Left lung (tissue), 10 donors: ENCODE results near the gene FAM185A. TPM values are rescaled to one million over a fixed set of nuclear protein-coding genes. Genes with fewer than 3 reads are reported as not detected.

Experiments used
- ATAC-seq: fragments of 200-7000 bp; cut with Tn5 transposase; one replicate; pipeline ENCODE4 v1.9.1; 2020; ENCODE audit warnings: moderate library complexity
- DNase-seq, 4 donors: peaks; one replicate each; pipeline ENCODE4 v3.0.0-alpha.2; 2013 to 2020
- H3K27ac ChIP-seq, 2 donors: fragments of 200-600 bp; sonication (generic) in 1 of 2; one replicate each; pipeline versions ENCODE4 v1.5.0 to v1.8.0; 2020 to 2021
- H3K27me3 ChIP-seq, 2 donors: fragments of 200-600 bp; sonication (generic) in 1 of 2; one replicate each; pipeline versions ENCODE4 v1.5.0 to v1.8.0; 2020 to 2021
- H3K36me3 ChIP-seq, 2 donors: fragments of 200-600 bp; sonication (generic) in 1 of 2; one replicate each; pipeline versions ENCODE4 v1.5.0 to v1.8.0; 2020 to 2021
- H3K4me1 ChIP-seq, 2 donors: fragments of 200-600 bp; one replicate each; pipeline ENCODE4 v1.8.0; 2021
- H3K4me3 ChIP-seq, 2 donors: fragments of 200-600 bp; sonication (generic) in 1 of 2; one replicate each; pipeline versions ENCODE4 v1.5.0 to v1.8.0; 2020 to 2021; ENCODE audit warnings: mild to moderate bottlenecking in 1 of 2
- H3K9me3 ChIP-seq, 2 donors: fragments of 200-600 bp; sonication (generic) in 1 of 2; one replicate each; pipeline versions ENCODE4 v1.5.0 to v1.8.0; 2020 to 2021
- intact Hi-C, 2 donors: fragments of 100-400 bp; cut with DNase I; formaldehyde crosslinking; loops; one replicate each; pipeline versions ENCODE4 v1.11.2 to v1.14.2; 2022
- polyA plus RNA-seq, 6 donors: library from polyadenylated mRNA; unstranded; fragments of 120-200 nt; gene quantifications; one replicate each; pipeline ENCODE4 v1.2.1, GENCODE V29; 2013; ENCODE audit not compliant: insufficient read length in 6 of 6
- total RNA-seq, 2 donors: library from RNA; stranded (reverse); fragmentation: NEBNext Ultra II Directional; extraction: Animal tissue kit (Norgen Biotek cat#: 25700); gene quantifications; one replicate each; pipeline ENCODE4 v1.2.1, GENCODE V29; 2021
- TF ChIP-seq, protein P1 (sequence below), 2 donors: fragments of 200-600 bp; sonication (generic) in 1 of 2; IDR thresholded peaks; one replicate each; pipeline versions ENCODE4 v1.5.0 to v1.8.0; 2021; ENCODE audit warnings: antibody characterized with exemption in 2 of 2
- donor health status: DM: no; HTN: yes; CAD: no.
- donor health status: DM: no; HTN: no; CAD: no.

FAM185A gene
- total and polyA plus RNA-seq, 8 donors: 7.1 to 15.1 (median 12.2) TPM

DNA sequence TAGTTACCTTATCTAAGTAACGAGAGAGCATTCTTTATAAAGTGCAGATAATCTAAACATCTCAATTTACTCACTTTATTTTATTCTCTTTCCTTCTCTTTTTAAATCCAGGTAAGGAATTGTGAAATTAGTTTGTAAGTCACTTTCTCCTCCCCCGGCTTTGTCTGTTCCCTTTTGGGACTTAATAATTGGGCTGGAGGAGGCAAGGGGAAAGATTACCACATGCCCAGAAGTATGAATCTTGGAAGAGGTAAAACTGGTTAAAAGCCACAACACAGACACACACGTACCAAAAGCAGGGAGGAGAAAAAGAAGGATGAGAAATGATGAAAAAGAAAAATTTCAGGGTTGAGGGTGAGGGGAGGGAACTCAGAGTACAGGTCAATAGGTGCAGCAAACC is 100.7 kb downstream of the FAM185A start:
- Histone ChIP-seq H3K27ac (no peak overlapping the region), H3K27me3 (no peaks in the 10 kb centered on the region), H3K9me3 (no peaks in the 10 kb centered on the region), H3K36me3 (no peaks in the 10 kb centered on the region), H3K4me3 (no peak overlapping the region), H3K4me1 (no peaks in the 10 kb centered on the region)
- DNase-seq (no peak), ATAC-seq (no peak)
- intact Hi-C loops: no loop called here
- TF ChIP-seq, protein P1, sequence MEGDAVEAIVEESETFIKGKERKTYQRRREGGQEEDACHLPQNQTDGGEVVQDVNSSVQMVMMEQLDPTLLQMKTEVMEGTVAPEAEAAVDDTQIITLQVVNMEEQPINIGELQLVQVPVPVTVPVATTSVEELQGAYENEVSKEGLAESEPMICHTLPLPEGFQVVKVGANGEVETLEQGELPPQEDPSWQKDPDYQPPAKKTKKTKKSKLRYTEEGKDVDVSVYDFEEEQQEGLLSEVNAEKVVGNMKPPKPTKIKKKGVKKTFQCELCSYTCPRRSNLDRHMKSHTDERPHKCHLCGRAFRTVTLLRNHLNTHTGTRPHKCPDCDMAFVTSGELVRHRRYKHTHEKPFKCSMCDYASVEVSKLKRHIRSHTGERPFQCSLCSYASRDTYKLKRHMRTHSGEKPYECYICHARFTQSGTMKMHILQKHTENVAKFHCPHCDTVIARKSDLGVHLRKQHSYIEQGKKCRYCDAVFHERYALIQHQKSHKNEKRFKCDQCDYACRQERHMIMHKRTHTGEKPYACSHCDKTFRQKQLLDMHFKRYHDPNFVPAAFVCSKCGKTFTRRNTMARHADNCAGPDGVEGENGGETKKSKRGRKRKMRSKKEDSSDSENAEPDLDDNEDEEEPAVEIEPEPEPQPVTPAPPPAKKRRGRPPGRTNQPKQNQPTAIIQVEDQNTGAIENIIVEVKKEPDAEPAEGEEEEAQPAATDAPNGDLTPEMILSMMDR (IDR thresholded peaks at IDR 0.05): no peak

DNA sequence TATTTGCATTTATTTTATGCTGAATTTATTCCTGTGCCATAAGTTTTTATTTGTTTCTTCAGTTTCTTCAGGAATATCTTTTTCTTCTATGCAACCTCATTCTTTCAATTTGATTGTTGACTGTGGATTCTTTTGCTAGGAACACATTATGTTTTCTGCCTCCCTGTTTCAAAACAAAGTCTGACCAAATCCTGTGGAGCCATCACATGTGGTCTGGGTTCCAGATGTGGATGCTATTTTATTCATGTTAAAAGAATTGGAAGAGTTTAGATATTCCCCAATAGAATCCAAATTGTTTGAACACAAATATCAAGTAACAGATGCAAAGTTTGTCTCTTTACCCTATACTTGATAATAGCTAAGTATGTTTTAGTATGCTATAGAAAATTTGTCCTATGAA is 107.2 kb downstream of the FAM185A start:
- no peaks in the 10 kb centered on the region for H3K9me3 ChIP-seq
- DNase-seq (no peak), ATAC-seq (no peak)
- H3K36me3 ChIP-seq: no peaks in the 10 kb centered on the region
- no peaks in the 10 kb centered on the region for H3K4me1 ChIP-seq
- intact Hi-C loops: no loop called here
- TF ChIP-seq, protein P1 (IDR thresholded peaks at IDR 0.05): no peak
- no peak overlapping the region for H3K27ac ChIP-seq
- no peaks in the 10 kb centered on the region for H3K27me3 ChIP-seq
- no peak overlapping the region for H3K4me3 ChIP-seq

Other genes starting within 250 kb of the FAM185A start
- 10 to 100 TPM; 18.1 to 18.5 TPM for gene RASA4B, start 231.2 kb upstream of the FAM185A start, total RNA-seq
- 1 to 10 TPM; 3.0 to 8.8 (median 4.9) TPM for gene RASA4B, start 231.2 kb upstream of the FAM185A start, polyA plus RNA-seq
- 10 to 100 TPM; 12.7 to 22.0 TPM for gene UPK3BL2, start 205.3 kb upstream of the FAM185A start, total RNA-seq
- 10 to 100 TPM; 11.7 to 22.9 (median 13.7) TPM for gene UPK3BL2, start 205.3 kb upstream of the FAM185A start, polyA plus RNA-seq
- not detected for gene SPDYE2, start 197.8 kb upstream of the FAM185A start, total RNA-seq
- gene SPDYE2, start 197.8 kb upstream of the FAM185A start, polyA plus RNA-seq: 10 to 100 TPM in 3 of 6 donors, 1 to 10 TPM in 3; 6.2 to 15.0 (median 10.4) TPM
- gene POLR2J3, start 176.4 kb upstream of the FAM185A start, total RNA-seq: 10 to 100 TPM; 21.6 to 43.4 TPM
- 100 to 1,000 TPM in 3 of 6 donors, 10 to 100 TPM in 3; 51.6 to 108 (median 95.7) TPM for gene POLR2J3, start 176.4 kb upstream of the FAM185A start, polyA plus RNA-seq
- gene RASA4, start 132.2 kb upstream of the FAM185A start, total RNA-seq: 10 to 100 TPM; 22.9 to 43.2 TPM
- 10 to 100 TPM; 16.5 to 34.7 (median 29.3) TPM for gene RASA4, start 132.2 kb upstream of the FAM185A start, polyA plus RNA-seq
- 10 to 100 TPM; 15.7 to 18.2 TPM for gene UPK3BL1, start 106.2 kb upstream of the FAM185A start, total RNA-seq
- gene UPK3BL1, start 106.2 kb upstream of the FAM185A start, polyA plus RNA-seq: 10 to 100 TPM in 5 of 6 donors, 1 to 10 TPM in 1; 7.5 to 38.4 (median 25.3) TPM
- not detected for gene SPDYE2B, start 98.7 kb upstream of the FAM185A start, total RNA-seq
- 1 to 10 TPM; 2.2 to 4.7 (median 2.7) TPM for gene SPDYE2B, start 98.7 kb upstream of the FAM185A start, polyA plus RNA-seq
- 10 to 100 TPM in 1 of 2 donors, 1 to 10 TPM in 1; 9.5 to 15.0 TPM for gene POLR2J2, start 77.3 kb upstream of the FAM185A start, total RNA-seq
- 1 to 10 TPM; 2.1 to 6.0 (median 3.1) TPM for gene POLR2J2, start 77.3 kb upstream of the FAM185A start, polyA plus RNA-seq
- 10 to 100 TPM in 1 of 2 donors, 1 to 10 TPM in 1; 8.7 to 22.9 TPM for gene LRRC17, start 164.0 kb downstream of the FAM185A start, total RNA-seq
- gene LRRC17, start 164.0 kb downstream of the FAM185A start, polyA plus RNA-seq: 100 to 1,000 TPM; 179 to 252 (median 234) TPM